SH-SY5Y (cell line): ENCODE data around the gene GNG13.

Experiments
- GATA2 ChIP-seq: IDR thresholded peaks from 2 replicates; pipeline ENCODE4 v1.6.1; 2011; ENCODE audit warnings: mild to moderate bottlenecking, low read depth, low read length
- GATA3 ChIP-seq: IDR thresholded peaks from 2 replicates; pipeline ENCODE4 v1.6.1; 2011; ENCODE audit warnings: low read depth, mild to moderate bottlenecking, low read length, moderate library complexity

GRCh38 chr16:822909-823297 is 22.4 kb upstream of the GNG13 start:
- TF ChIP-seq GATA2 (no peak), GATA3 (no peak)
